Measurements from ENCODE around the gene MMP15. TPM values are rescaled to one million over a fixed set of nuclear protein-coding genes. Genes with fewer than 3 reads are reported as not detected.

MMP15 gene
- total RNA-seq, 1 experiment from 2014 or later, result 55.5 TPM

GRCh38 chr16:58040496-58040846 lies 14.9 kb downstream of the MMP15 start:
- TF ChIP-seq SMAD4 (CRISPR knock-in tag; IDR thresholded peaks at IDR 0.05), result no peak
- TF ChIP-seq NFYB (CRISPR knock-in tag; conservative IDR thresholded peaks at IDR 0.05; ENCODE audit: low read depth), result no peak
- TF ChIP-seq ZNF232 (CRISPR knock-in tag; IDR thresholded peaks at IDR 0.05), result no peak
- no peak for TF ChIP-seq ZNF219 (CRISPR knock-in tag; IDR thresholded peaks at IDR 0.05; ENCODE audit: borderline replicate concordance)
- no peak for TF ChIP-seq ZBTB43 (CRISPR knock-in tag; IDR thresholded peaks at IDR 0.05)
- TF ChIP-seq ATF3 (CRISPR knock-in tag; conservative IDR thresholded peaks at IDR 0.05), result no peak
- no peak for TF ChIP-seq ZNF671 (CRISPR knock-in tag; IDR thresholded peaks at IDR 0.05)
- no peak for TF ChIP-seq ZSCAN18 (CRISPR knock-in tag; IDR thresholded peaks at IDR 0.05)
- TF ChIP-seq ZNF532 (CRISPR knock-in tag; IDR thresholded peaks at IDR 0.05; ENCODE audit: borderline replicate concordance), result no peak
- TF ChIP-seq RELA (CRISPR knock-in tag; IDR thresholded peaks at IDR 0.05; ENCODE audit: borderline replicate concordance), result no peak
- TF ChIP-seq EMX1 (CRISPR knock-in tag; IDR thresholded peaks at IDR 0.05), result no peak
- no peak for TF ChIP-seq IRF2 (CRISPR knock-in tag; IDR thresholded peaks at IDR 0.05; ENCODE audit: borderline replicate concordance, low read depth)
- TF ChIP-seq USF2 (CRISPR knock-in tag; IDR thresholded peaks at IDR 0.05), result no peak
- TF ChIP-seq CREM (CRISPR knock-in tag; IDR thresholded peaks at IDR 0.05), result no peak
- TF ChIP-seq ESRRA (CRISPR knock-in tag; IDR thresholded peaks at IDR 0.05; ENCODE audit: borderline replicate concordance), result no peak
- no peak for TF ChIP-seq NR3C1 (CRISPR knock-in tag; conservative IDR thresholded peaks at IDR 0.05; ENCODE audit: low read depth)
- no peak for TF ChIP-seq ZNF138 (CRISPR knock-in tag; conservative IDR thresholded peaks at IDR 0.05)
- ChIA-PET POLR2A (no interaction called here), CTCF (interaction anchor here (1.0 to 1.2 kb wide), 4 partner anchors 8 to 82 kb away, joined by 3 to 4 read pairs (median 4); no protein-coding TSS in a partner anchor)
- no peak overlapping the region for H3K4me3 Mint-ChIP-seq
- DNase-seq (ENCODE audit: low spot score) (no peak), ATAC-seq (no peak)
- no peak overlapping the region for H3K27ac Mint-ChIP-seq
- H3K4me1 Mint-ChIP-seq, result no peaks in the 10 kb centered on the region
- H3K27me3 Mint-ChIP-seq (ENCODE audit: low read depth), result no peaks in the 10 kb centered on the region
- H3K9me3 Mint-ChIP-seq, result no peaks in the 10 kb centered on the region
- H3K36me3 Mint-ChIP-seq, result peaks cover 44% of the 10 kb centered on the region

- H3K4me3 Mint-ChIP-seq, result no peak overlapping the region
- H3K27me3 Mint-ChIP-seq (ENCODE audit: low read depth), result no peaks in the 10 kb centered on the region
- peaks cover 44% of the 10 kb centered on the region for H3K36me3 Mint-ChIP-seq
- H3K9me3 Mint-ChIP-seq, result no peaks in the 10 kb centered on the region
- ATAC-seq (no peak), DNase-seq (ENCODE audit: low spot score) (no peak)
- no peaks in the 10 kb centered on the region for H3K4me1 Mint-ChIP-seq
- ChIA-PET CTCF (interaction anchor here (1.0 to 1.4 kb wide), 4 partner anchors 9 to 57 kb away, joined by 3 to 5 read pairs (median 4); no protein-coding TSS in a partner anchor), POLR2A (no interaction called here)
- no peak overlapping the region; the same call in 1 of the 2 replicates for H3K27ac Mint-ChIP-seq
- TF ChIP-seq TEAD4 (CRISPR knock-in tag; IDR thresholded peaks at IDR 0.05) (no peak), NFYB (CRISPR knock-in tag; conservative IDR thresholded peaks at IDR 0.05; ENCODE audit: low read depth) (no peak), FOXP1 (CRISPR knock-in tag; IDR thresholded peaks at IDR 0.05; ENCODE audit: borderline replicate concordance) (no peak), IRF2 (CRISPR knock-in tag; IDR thresholded peaks at IDR 0.05; ENCODE audit: borderline replicate concordance, low read depth) (no peak), ZNF281 (CRISPR knock-in tag; IDR thresholded peaks at IDR 0.05) (no peak), NFATC4 (CRISPR knock-in tag; IDR thresholded peaks at IDR 0.05) (no peak), NFE2L1 (CRISPR knock-in tag; IDR thresholded peaks at IDR 0.05) (no peak), ATF3 (CRISPR knock-in tag; conservative IDR thresholded peaks at IDR 0.05) (no peak), RELA (CRISPR knock-in tag; IDR thresholded peaks at IDR 0.05; ENCODE audit: borderline replicate concordance) (no peak)
Observed at GRCh38 chr16:58040945-58041627, 15.5 kb downstream of the MMP15 start.
